A549 treated with CORT108297 at 1 μM for 4 hours (cell line): ENCODE measurements around the gene FGFBP2. TPM values are rescaled to one million over a fixed set of nuclear protein-coding genes. Genes with fewer than 3 reads are reported as not detected.

Experiments
- total RNA-seq: library from RNA; stranded (reverse); fragments of 200-300 nt; extraction: Qiagen RNA extraction; gene quantifications from 5 replicates; pipeline ENCODE4 v1.2.3, GENCODE V29; 2022

The FGFBP2 gene
- total RNA-seq, result 0.06 to 0.15 TPM (median 0.10 TPM) in 3 of 5 replicates, not detected in the others

GRCh38 chr4:15963001-15963451 is at the start of gene FGFBP2:
Gene FGFBP2 (minus strand): TSS chr4:15963175. CDS start chr4:15963129, 46 bp downstream.

GRCh38 chr4:15938640-15939039 is 24.3 kb downstream of the FGFBP2 start, which contains the start of gene FGFBP1:
Gene FGFBP1 (minus strand): TSS chr4:15938740. CDS start chr4:15936632, 2,108 bp downstream.

Other genes with a start within 250 kb of the FGFBP2 start
- 8.6 to 13.7 TPM (median 10.1 TPM) in 5 replicates for gene CD38, start 184.8 kb downstream of the FGFBP2 start, total RNA-seq
- gene FGFBP1, start 24.4 kb downstream of the FGFBP2 start, total RNA-seq, result 3.8 to 4.9 TPM (median 4.2 TPM) in 5 replicates
- 0.06 to 0.29 TPM (median 0.09 TPM) in 5 replicates for gene PROM1, start 120.8 kb upstream of the FGFBP2 start, total RNA-seq